ENCODE measurements around the gene SLCO4A1. TPM values are rescaled to one million over a fixed set of nuclear protein-coding genes. Genes with fewer than 3 reads are reported as not detected.

SLCO4A1 gene
- total and polyA plus RNA-seq, 2 donors (not counting 3 experiments of a cell fraction or from before 2014, with no cell fraction given) = 1.4 to 4.1 TPM

GRCh38 chr20:62691487-62691886 is 49.2 kb downstream of the SLCO4A1 start:
- dilution Hi-C loops (cut with MboI; ENCODE audit: extremely low pct_ligation_motif_present, low sequenced_read_pairs) (no loop called here), intact Hi-C loops (cut with micrococcal nuclease) (no loop called here)
- Histone ChIP-seq H3K4me3 (replicated peaks in 1 of 3; ENCODE audit: insufficient read depth in 1 of 3, low read depth in 1 of 3, low read length in 3 of 3) (no peak overlapping the region), H3K4me1 (ENCODE audit: control insufficient read depth, extremely low read depth, insufficient read depth, low read length) (no peaks in the 10 kb centered on the region), H3K9me1 (replicated peaks; ENCODE audit: control insufficient read depth, extremely low read depth, insufficient read depth, low read length) (no peaks in the 10 kb centered on the region), H2AFZ (ENCODE audit: low read depth, low read length) (no peak overlapping the region), H3K9ac (replicated peaks; ENCODE audit: extremely low read depth, insufficient read depth, low read length) (no peak overlapping the region), H3K27me3 (ENCODE audit: control insufficient read depth in 2 of 2, insufficient read depth in 2 of 2, low read length in 2 of 2) (no peaks in the 10 kb centered on the region), H3K36me3 (ENCODE audit: control insufficient read depth in 2 of 2, extremely low read depth in 1 of 2, insufficient read depth in 2 of 2, low read length in 2 of 2) (no peaks in the 10 kb centered on the region), H4K20me1 (replicated peaks; ENCODE audit: control insufficient read depth, extremely low read depth, insufficient read depth, low read length) (no peaks in the 10 kb centered on the region), H3K4me2 (ENCODE audit: insufficient read depth, low read length) (no peak overlapping the region), H3K27ac (ENCODE audit: insufficient read depth, low read depth, low read length) (no peak overlapping the region), H3K9me3 (replicated peaks; ENCODE audit: control insufficient read depth, insufficient read depth, low read length) (no peaks in the 10 kb centered on the region), H3K79me2 (ENCODE audit: control insufficient read depth, insufficient read depth, low read length) (no peaks in the 10 kb centered on the region)
- FAIRE-seq (no peak), DNase-seq (ENCODE audit: low read depth, low spot score) (no peak)
- TF ChIP-seq GATA2 (IDR thresholded peaks at IDR 0.05; ENCODE audit: insufficient read depth, insufficient read length, low read depth, low read length) (no peak), CTCF (IDR thresholded peaks at IDR 0.05; ENCODE audit: extremely low read depth in 1 of 2, insufficient read depth in 1 of 2, low read depth in 1 of 2, low read length in 2 of 2) (no peak), FOS (IDR thresholded peaks at IDR 0.05; ENCODE audit: borderline replicate concordance, insufficient read depth, low read length) (no peak), JUN (IDR thresholded peaks at IDR 0.05; ENCODE audit: borderline replicate concordance, insufficient read depth, insufficient read length, low read depth) (no peak)
- ChIA-PET CTCF (interaction anchor here (1.0 kb wide), 1 partner anchor 12 kb away, joined by 3 read pairs; no protein-coding TSS in a partner anchor), POLR2A (no interaction called here)
- BruUV-seq (replicated peaks) = no TSS peak

GRCh38 chr20:62692176-62692575 is 49.9 kb downstream of the SLCO4A1 start:
- Histone ChIP-seq H3K27me3 (ENCODE audit: control insufficient read depth in 2 of 2, insufficient read depth in 2 of 2, low read length in 2 of 2) (no peaks in the 10 kb centered on the region), H3K9me3 (replicated peaks; ENCODE audit: control insufficient read depth, insufficient read depth, low read length) (no peaks in the 10 kb centered on the region), H3K4me1 (ENCODE audit: control insufficient read depth, extremely low read depth, insufficient read depth, low read length) (no peaks in the 10 kb centered on the region), H3K4me3 (replicated peaks in 1 of 3; ENCODE audit: insufficient read depth in 1 of 3, low read depth in 1 of 3, low read length in 3 of 3) (no peak overlapping the region), H3K79me2 (ENCODE audit: control insufficient read depth, insufficient read depth, low read length) (no peaks in the 10 kb centered on the region), H3K4me2 (ENCODE audit: insufficient read depth, low read length) (no peak overlapping the region), H4K20me1 (replicated peaks; ENCODE audit: control insufficient read depth, extremely low read depth, insufficient read depth, low read length) (no peaks in the 10 kb centered on the region), H3K36me3 (ENCODE audit: control insufficient read depth in 2 of 2, extremely low read depth in 1 of 2, insufficient read depth in 2 of 2, low read length in 2 of 2) (no peaks in the 10 kb centered on the region), H3K27ac (ENCODE audit: insufficient read depth, low read depth, low read length) (no peak overlapping the region), H3K9me1 (replicated peaks; ENCODE audit: control insufficient read depth, extremely low read depth, insufficient read depth, low read length) (no peaks in the 10 kb centered on the region), H3K9ac (replicated peaks; ENCODE audit: extremely low read depth, insufficient read depth, low read length) (no peak overlapping the region), H2AFZ (ENCODE audit: low read depth, low read length) (no peak overlapping the region)
- intact Hi-C loops (cut with micrococcal nuclease) = no loop called here
- TF ChIP-seq MYC (IDR thresholded peaks at IDR 0.05; ENCODE audit: low read depth, low read length) (no peak), GATA2 (IDR thresholded peaks at IDR 0.05; ENCODE audit: insufficient read depth, insufficient read length, low read depth, low read length) (no peak), POLR2AphosphoS5 (IDR thresholded peaks at IDR 0.05; ENCODE audit: insufficient read depth, low read depth, low read length) (no peak)
- no TSS peak for BruUV-seq (replicated peaks)
- CTCF ChIA-PET = interaction anchor here (1.0 kb wide), 1 partner anchor 11 kb away, joined by 3 read pairs; no protein-coding TSS in a partner anchor
- DNase-seq (ENCODE audit: low read depth, low spot score) = no peak
- no peak for FAIRE-seq
- dilution Hi-C loops (cut with MboI; ENCODE audit: extremely low pct_ligation_motif_present, low sequenced_read_pairs) = no loop called here
- POLR2A ChIA-PET = no interaction called here
